Hematopoietic multipotent progenitor cell treated with erythropoietin and hydrocortisone succinate and interleukin-3 and kit ligand, for 15 days (in vitro differentiated cells): ENCODE results near the gene GRIN2B.

ENCODE experiments used
- DNase-seq: peaks from one replicate; pipeline ENCODE4 v3.0.0-alpha.2; 2015; ENCODE audit warnings: low spot score

The GRIN2B gene

DNA sequence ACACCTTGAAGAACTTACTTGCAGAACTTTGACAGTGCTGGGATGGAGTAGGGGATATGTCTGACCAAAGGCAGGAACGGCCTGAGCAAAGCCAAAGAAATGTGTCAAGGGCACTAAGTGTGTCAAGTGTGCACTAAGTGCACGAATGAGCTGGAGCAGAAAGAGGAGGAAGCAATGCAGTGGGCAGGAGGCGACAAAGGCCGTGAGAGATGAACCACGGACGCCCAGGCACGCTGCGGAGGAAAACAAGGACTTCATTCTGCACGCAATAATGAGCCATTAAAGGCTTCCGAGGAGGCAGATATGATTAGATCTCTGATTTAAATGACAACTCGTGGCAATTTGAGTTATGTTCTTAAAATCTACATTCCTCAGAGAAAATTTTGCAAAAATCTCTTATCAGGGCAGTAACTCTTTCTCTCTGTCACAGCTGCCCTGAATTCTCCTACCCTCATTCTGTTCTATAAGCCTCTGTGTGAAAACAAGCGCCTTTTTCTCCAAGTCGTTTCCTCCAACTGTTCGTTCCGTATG is 25.3 kb downstream of the GRIN2B start:
- DNase-seq: no peak

DNA sequence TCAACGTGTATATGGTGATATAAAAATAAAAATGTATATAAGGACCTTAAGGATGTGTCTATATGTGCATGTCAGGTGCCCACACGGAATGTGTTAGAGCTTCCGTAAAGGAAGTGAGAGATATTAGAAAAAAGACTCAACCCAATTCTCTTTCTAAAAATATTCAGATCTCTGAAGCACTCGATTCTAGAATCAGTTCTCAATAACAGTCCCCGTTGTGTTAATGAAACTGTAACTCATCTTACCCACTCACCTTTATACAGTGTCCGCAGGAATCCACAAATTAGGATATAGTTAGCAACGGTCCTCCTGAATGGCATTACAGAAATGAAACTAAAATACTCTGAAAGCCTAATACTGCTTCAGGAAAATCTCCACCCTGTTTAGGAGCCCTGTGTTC is 29.3 kb downstream of the GRIN2B start:
- DNase-seq: no peak

DNA sequence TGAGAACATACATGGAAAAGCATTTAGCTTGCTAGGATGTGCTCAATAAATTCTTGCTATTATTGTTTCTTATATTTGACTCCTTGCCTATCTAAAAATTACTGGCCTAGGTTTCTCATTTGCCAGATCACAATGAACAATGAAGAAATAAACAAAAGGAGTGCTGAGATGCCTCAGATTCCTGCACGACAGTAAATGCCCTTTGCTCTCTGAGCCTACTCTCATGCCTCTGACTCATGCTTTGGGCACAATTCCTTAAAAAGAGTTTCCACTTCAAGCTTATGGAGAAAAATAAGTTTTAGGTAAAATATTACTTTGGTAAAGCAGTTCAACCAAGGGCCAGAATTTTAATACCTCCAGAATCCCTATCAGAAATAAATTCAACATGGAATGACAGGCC is 30.9 kb downstream of the GRIN2B start:
- DNase-seq: no peak

DNA sequence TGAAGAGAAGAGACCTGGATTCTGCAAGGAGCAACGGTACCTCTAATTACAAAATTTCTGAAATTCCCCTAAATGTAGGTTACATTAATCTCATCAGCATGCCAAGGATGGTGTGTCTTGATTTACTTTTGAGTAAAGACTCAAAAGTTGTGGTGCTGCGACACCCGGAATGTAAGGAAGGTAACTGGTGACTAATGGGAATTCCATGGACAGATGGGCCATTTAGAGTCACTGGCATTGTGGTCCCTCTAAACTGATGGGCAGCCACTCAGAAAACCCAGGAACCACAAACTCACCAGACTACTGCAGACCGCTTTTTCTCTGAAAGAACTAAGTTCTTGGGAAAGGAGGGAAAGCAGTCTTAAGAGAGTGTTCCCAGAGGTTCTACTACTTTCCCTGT is 32.8 kb downstream of the GRIN2B start:
- no peak for DNase-seq

DNA sequence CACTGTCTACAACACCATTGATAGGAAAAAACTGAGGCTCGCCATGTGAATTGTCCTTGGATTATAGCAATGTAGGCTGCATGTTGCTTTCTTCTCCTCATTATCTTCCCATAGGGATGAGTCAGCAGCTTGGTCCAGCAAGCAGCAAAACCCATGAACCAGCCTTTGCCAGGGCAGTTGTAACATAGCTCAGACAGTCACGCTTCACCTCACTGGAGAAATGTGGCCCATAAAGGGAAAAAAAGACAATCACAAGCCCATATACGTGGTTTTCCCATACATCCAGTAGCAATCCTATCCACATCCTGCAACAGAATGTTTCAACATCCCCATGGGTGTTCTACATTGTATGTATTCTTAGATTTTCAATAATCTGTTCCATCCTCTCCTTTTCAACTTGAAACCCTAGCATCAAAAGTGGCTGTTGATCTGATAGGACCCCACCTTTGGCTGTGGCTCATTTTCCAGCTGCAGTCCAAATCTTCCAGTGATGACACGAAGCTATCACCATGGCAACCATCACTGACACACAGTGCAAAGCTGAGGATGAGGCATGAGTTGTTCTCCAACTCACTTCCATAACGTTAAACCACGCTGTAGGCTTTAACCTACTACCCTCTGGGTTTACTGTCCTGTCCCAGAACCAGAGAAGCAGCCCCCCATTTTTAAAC is 34.0 kb downstream of the GRIN2B start:
- DNase-seq: no peak

DNA sequence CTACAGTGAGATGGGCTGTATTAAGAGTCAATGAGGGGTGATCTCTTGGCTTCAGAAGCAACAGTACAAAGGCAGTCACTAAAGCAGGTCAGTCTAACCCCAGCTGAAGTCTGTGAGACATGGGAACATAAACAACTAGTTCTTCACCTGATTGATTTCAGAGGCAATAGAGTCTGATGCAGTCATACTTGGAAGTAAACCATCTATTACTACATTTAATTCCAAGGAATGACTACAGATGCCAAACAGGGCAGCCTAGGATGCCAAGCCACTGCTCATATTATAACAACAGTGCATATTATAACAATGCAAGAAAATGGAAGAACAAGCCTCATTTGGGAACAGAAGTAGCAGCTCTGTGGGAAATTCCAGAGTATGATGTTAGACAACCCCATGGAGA is 35.8 kb downstream of the GRIN2B start:
- no peak for DNase-seq

DNA sequence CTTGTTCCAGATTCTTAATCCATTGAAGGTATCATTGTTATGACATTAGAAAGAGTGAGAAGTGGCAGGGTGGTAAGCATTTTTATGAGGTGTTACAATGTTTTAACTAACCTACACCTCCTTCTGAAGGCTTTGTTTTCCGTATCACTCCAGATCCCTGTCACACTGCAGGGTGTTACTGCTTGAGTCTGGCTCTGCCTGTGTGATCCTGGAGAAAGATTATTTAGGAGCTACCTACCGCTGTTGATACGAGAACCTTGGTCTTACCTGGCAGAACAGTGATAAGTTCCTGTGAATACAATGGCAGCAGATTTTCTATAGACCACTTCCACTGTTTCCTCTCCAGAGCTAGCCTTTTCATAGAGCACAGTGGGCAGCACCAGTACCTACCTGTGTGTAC is 36.2 kb downstream of the GRIN2B start:
- DNase-seq: no peak

DNA sequence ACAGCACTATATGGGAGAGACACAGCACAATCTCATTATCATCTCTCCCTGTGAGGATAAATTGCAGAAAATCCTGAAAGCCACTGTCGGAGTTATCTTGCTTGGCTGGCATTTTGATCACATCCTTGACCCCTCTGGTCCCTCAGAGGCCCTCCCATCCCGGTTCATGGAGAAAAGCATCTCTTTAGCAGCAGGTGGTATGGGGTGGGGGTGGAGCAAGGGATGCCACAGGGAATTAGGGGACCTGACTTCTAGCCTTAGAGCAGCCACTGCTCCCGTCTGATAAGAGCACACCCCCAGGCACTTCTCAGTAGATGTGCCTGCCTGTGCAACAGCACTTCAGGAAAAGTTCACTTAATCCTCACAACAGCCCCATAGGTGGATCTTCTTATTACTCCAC is 38.6 kb downstream of the GRIN2B start:
- no peak for DNase-seq

DNA sequence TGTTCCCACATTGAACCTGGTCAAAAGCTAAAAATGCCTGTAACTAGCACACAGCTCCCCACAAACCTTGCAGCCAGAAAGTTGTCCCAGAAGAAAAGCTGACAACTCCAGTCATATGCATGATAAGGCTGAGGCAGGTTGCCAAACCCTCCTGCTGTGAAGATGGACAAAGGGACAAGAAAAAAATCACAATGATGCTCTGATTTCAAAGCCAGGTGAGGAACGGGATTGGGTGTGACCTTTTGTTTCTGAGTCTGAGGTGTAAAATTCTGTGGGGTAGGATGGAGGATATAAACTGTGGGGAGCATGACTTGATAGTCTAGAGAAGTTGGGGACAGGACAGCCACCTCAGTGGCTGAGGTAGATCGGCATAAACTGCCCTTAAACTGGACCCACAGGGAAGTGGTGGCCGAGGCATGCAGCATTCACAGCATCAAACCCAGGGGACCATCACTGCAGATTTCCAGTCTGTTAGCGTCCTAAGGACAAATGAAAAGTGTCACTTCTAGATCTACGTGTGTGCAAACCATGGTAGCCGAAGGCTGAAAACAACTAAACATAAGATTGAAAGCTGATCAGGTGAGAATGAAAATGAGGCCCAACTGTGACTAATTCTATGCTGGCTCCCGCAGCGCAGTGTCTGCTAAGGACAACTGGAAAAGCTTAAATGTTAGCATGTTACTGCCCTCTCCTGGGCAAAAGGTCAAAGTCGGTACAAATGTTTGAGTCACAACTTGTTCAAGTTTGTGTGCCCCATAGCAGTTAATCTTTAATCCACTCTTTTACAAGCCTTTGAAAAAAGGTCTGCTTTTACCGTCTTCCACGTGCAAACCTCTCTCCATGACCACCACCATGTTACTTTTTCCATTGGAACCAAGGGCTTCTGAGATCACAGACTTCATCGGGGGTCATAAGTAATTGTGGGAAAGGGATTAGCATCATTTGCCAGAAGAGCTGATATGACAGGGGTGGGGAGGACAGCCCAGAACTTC is 39.8 kb downstream of the GRIN2B start:
- DNase-seq: no peak

DNA sequence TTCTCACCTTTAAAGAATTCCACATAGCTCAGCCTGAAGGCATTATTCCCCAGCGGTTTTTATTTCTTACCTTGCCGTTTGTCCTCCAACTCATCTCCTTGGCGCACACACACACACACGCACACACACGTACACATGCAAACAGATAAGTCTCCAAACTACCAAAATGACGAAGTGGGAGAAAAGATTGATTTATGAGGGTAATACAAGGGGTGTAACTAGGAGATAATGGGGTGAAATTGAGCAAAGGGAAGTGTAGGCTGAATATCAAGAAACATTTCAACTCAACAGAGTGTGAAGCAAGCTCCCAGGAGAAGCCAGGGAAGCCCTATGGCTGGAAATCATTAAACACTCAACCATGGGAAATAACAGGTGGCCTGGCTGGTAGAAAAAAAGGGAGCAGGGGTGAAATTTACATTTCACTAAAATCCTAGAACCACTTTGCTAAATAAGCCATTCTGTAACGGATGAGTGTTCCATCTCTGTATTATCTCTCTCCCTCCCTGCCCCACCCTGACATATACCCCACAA is 41.0 kb downstream of the GRIN2B start:
- no peak for DNase-seq

DNA sequence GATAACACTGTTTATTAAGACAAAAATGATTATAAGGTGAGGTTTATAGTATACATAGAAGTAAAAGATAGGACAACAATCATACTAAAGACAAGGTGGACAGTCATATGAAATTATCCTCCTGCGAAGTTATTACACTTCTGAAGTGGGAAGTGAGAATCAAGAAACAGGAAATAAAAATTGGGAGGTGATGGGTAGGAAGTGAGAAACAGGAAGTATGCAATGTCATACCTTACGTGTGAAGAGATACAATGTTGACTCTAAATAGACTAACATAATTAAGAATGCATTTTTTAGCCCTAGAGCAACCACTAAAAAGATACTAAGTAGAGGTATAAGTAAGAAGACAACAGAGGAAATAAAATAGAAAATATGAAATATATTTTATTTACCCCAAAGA is 43.7 kb downstream of the GRIN2B start:
- DNase-seq: no peak

DNA sequence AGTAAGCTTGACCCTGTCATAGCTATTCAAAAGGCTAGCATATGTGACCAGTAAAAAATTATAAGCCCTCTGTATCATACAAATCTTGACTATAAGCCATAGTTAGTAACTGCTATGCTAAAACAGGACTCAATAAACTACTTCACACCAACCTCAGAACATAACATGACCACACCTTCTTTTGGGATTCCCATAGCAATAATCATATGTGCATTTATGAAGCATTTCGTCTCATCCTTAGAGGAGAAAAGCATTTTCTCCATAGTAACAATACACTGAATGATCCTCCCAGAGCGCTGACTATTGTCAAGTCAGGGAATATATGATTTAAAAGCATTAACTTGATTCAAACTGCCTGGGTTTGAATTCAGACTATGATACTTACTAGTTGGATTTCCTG is 46.2 kb downstream of the GRIN2B start:
- no peak for DNase-seq
